Endodermal cell (in vitro differentiated cells): ENCODE data around the gene LTF. TPM values are rescaled to one million over a fixed set of nuclear protein-coding genes. Genes with fewer than 3 reads are reported as not detected.

Experiments
- DNase-seq: peaks from one replicate; pipeline ENCODE4 v3.0.0-alpha.2; 2017
- H3K27ac ChIP-seq: 2 replicates; pipeline ENCODE4 v1.5.1; 2013; ENCODE audit warnings: mild to moderate bottlenecking, low read depth, low read length, moderate library complexity
- H3K27me3 ChIP-seq: 2 replicates; pipeline ENCODE4 v1.6.1; 2013; ENCODE audit warnings: mild to moderate bottlenecking, low read length, moderate library complexity; ENCODE audit not compliant: insufficient read depth, control insufficient read depth, poor library complexity, severe bottlenecking
- H3K36me3 ChIP-seq: 2 replicates; pipeline ENCODE4 v1.7.0; 2013; ENCODE audit warnings: mild to moderate bottlenecking, low read length, moderate library complexity; ENCODE audit not compliant: control insufficient read depth, insufficient read depth
- H3K4me1 ChIP-seq: one replicate; pipeline ENCODE4 v1.7.0; 2013; ENCODE audit warnings: low read length; ENCODE audit not compliant: control insufficient read depth, insufficient read depth
- H3K4me3 ChIP-seq: 2 replicates; pipeline ENCODE4 v1.5.1; 2013; ENCODE audit warnings: mild to moderate bottlenecking, low read length, moderate library complexity
- H3K9ac ChIP-seq: 2 replicates; pipeline ENCODE4 v1.6.1; 2013; ENCODE audit warnings: mild to moderate bottlenecking, low read length, moderate library complexity; ENCODE audit not compliant: poor library complexity, severe bottlenecking; ENCODE audit errors: extremely low read depth
- H3K9me3 ChIP-seq: 2 replicates; pipeline ENCODE4 v1.6.1; 2013; ENCODE audit warnings: mild to moderate bottlenecking, low read length, moderate library complexity; ENCODE audit not compliant: control insufficient read depth
- H3K27ac Mint-ChIP-seq: 2 replicates; pipeline ENCODE4 v1.8.0; 2020; ENCODE audit warnings: mixed read lengths
- H3K27me3 Mint-ChIP-seq: 2 replicates; pipeline ENCODE4 v1.8.0; 2021; ENCODE audit warnings: mild to moderate bottlenecking, mixed read lengths; ENCODE audit not compliant: insufficient read depth
- H3K36me3 Mint-ChIP-seq: 2 replicates; pipeline ENCODE4 v1.8.0; 2020; ENCODE audit warnings: low read depth, mixed read lengths
- H3K4me1 Mint-ChIP-seq: 2 replicates; pipeline ENCODE4 v1.8.0; 2020; ENCODE audit warnings: mixed read lengths
- H3K4me3 Mint-ChIP-seq: 2 replicates; pipeline ENCODE4 v1.8.0; 2020; ENCODE audit warnings: mild to moderate bottlenecking, moderate library complexity, mixed read lengths
- H3K9me3 Mint-ChIP-seq: 2 replicates; pipeline ENCODE4 v1.8.0; 2020; ENCODE audit warnings: mild to moderate bottlenecking, mixed read lengths
- WGBS, 2 experiments: methylation state at CpG; one replicate each; pipeline versions ENCODE4 v1.1.5 to v1.1.7; 2013; ENCODE audit warnings: missing lambda C conversion rate in 2 of 2, mixed read lengths in 1 of 2; ENCODE audit not compliant: insufficient coverage in 1 of 2, insufficient read length in 1 of 2; 5-methylcytosine and 5-hydroxymethylcytosine counted together
- total RNA-seq, 2 donors: library from RNA; stranded (reverse); fragmentation: NEBNext Ultra II Directional in 1 of 2; extraction: Animal tissue kit (Norgen Biotek cat#: 25700) in 1 of 2; gene quantifications; 2 replicates in 1 of 2; 3 replicates in 1 of 2; pipeline ENCODE4 v1.2.1, GENCODE V29; 2021
- TF ChIP-seq, protein P1 (sequence below): fragments of 200-600 bp; sonication (generic); conservative IDR thresholded peaks from 2 replicates; pipeline ENCODE4 v1.5.0; 2021; ENCODE audit warnings: antibody characterized with exemption, mild to moderate bottlenecking

The LTF gene
- total RNA-seq, 2 donors from 2014 or later = 0.24 to 0.31 TPM

DNA sequence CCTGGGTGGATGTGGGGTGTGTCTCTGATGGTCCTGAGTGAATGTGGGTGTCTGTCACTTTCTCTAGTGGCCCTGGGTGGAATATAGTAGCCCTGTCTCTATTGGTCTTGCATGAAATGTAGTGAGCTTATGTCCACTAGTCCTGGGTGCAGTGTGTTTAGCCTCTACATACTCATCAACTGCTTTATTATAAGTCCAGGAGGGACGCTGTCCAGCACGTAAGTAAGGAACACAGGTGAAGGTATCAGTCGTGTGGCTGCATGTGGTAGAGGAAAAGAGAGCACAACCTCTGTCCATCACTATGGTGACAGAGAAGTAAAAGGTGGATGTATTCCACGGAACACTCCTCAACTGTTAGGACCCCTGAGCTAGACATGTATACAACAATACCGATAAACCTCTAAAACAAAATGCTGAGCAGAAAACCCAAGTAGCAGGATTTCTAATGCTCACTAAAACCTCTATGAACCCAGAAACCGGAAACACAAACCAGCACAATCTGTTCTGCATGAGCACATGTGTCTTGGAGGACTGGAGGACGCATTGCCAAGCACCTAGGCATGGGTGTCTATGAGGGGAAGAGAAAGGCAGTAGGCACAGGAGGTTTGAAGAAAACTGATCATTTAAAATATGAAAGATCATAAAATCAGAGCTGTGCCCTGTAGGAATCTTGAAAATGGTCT, 11.0 kb downstream of the LTF start:
- H3K9me3 ChIP-seq = no peaks in the 10 kb centered on the region
- WGBS, 2 experiments = 92 to 98% methylated on average over 5 to 6 of the region's 7 CpGs
- TF ChIP-seq, protein P1, sequence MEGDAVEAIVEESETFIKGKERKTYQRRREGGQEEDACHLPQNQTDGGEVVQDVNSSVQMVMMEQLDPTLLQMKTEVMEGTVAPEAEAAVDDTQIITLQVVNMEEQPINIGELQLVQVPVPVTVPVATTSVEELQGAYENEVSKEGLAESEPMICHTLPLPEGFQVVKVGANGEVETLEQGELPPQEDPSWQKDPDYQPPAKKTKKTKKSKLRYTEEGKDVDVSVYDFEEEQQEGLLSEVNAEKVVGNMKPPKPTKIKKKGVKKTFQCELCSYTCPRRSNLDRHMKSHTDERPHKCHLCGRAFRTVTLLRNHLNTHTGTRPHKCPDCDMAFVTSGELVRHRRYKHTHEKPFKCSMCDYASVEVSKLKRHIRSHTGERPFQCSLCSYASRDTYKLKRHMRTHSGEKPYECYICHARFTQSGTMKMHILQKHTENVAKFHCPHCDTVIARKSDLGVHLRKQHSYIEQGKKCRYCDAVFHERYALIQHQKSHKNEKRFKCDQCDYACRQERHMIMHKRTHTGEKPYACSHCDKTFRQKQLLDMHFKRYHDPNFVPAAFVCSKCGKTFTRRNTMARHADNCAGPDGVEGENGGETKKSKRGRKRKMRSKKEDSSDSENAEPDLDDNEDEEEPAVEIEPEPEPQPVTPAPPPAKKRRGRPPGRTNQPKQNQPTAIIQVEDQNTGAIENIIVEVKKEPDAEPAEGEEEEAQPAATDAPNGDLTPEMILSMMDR = no peak
- no peaks in the 10 kb centered on the region for H3K36me3 ChIP-seq
- Mint-ChIP-seq H3K4me1 (peaks cover 3% of the 10 kb centered on the region), H3K9me3 (no peaks in the 10 kb centered on the region), H3K4me3 (no peak overlapping the region), H3K27ac (no peak overlapping the region), H3K27me3 (no peaks in the 10 kb centered on the region), H3K36me3 (no peaks in the 10 kb centered on the region)
- H3K9ac ChIP-seq = no peak overlapping the region
- no peak overlapping the region for H3K4me3 ChIP-seq
- no peak overlapping the region for H3K27ac ChIP-seq
- H3K4me1 ChIP-seq = peaks cover 7% of the 10 kb centered on the region
- peak; percentile 12 for DNase-seq
- no peaks in the 10 kb centered on the region for H3K27me3 ChIP-seq

DNA sequence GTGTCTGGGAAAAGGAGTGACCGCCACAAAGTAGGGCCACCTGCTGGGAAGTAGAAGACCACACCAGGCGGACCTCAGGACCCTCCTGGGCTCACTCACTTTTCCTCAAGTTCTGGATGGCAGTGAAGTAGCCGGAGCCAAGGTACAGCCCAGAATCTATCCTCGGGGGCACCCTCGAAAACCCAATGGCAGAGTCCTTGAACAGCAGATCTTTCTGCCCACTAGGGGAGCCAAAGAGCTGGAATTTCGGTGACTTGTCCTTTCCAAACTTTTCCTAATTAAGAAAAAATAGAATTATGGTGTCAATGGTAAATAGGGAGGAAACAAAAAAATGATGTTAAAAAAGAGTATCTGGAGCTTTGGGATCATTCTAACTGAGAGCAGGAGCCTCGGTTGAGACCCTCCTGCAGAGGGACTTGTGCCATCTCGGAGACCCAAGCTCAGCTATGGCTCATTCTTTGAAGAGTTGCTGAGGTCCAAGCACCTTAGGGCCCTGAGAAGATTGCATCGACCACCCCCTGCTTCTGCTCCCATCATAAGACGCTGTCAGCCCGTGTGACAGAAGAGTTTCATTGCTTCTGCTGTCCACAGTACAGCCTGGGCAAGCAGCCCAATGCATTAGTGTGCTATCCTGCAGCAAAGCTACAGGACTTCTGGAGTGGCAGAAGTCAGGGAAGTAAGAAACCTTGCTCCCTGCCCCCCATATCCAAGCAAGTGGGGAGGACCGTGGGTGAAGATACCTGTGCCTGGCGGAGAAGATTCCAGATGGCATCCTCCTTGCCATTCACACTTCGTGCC, 14.8 kb downstream of the LTF start:
- H3K4me3 Mint-ChIP-seq = no peak overlapping the region
- no peaks in the 10 kb centered on the region for H3K9me3 Mint-ChIP-seq
- H3K27me3 ChIP-seq = no peaks in the 10 kb centered on the region
- no peaks in the 10 kb centered on the region for H3K36me3 Mint-ChIP-seq
- WGBS, 2 experiments = 78 to 87% methylated on average over 8 to 14 of the region's 14 CpGs
- peak; percentile 74 for DNase-seq
- H3K4me1 ChIP-seq = peaks cover 7% of the 10 kb centered on the region
- no peak overlapping the region for H3K9ac ChIP-seq
- no peaks in the 10 kb centered on the region for H3K36me3 ChIP-seq
- no peak overlapping the region for H3K27ac ChIP-seq
- H3K27me3 Mint-ChIP-seq = no peaks in the 10 kb centered on the region
- H3K4me3 ChIP-seq = no peak overlapping the region
- no peaks in the 10 kb centered on the region for H3K9me3 ChIP-seq
- TF ChIP-seq, protein P1 = peak; percentile 84
- H3K27ac Mint-ChIP-seq = no peak overlapping the region
- H3K4me1 Mint-ChIP-seq = peaks cover 3% of the 10 kb centered on the region

DNA sequence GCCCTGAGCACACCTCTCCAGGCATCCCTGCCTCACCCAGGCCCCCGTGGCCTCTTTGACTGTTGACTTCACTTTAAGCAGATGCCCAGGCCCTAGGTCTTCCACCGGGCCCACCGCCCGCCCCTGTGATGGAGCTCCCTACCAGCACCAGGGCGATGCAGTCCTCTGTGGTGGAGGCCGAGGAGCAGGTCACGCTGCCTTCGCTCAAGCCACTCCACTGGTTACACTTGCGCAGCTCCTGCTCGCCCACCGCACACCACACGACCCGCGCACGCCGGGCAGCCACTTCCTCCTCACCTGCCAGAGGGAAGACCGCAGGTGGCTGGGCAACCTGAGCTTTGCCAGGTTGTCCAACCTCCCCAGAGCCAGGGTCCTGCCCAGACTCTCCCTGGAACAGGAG, 16.0 kb downstream of the LTF start:
- no peaks in the 10 kb centered on the region for H3K27me3 ChIP-seq
- Mint-ChIP-seq H3K4me1 (peaks cover 3% of the 10 kb centered on the region), H3K36me3 (no peaks in the 10 kb centered on the region), H3K27me3 (no peaks in the 10 kb centered on the region), H3K4me3 (no peak overlapping the region), H3K9me3 (no peaks in the 10 kb centered on the region), H3K27ac (no peak overlapping the region)
- no peaks in the 10 kb centered on the region for H3K9me3 ChIP-seq
- 96 to 98% methylated on average over 12 to 17 of the region's 17 CpGs for WGBS, 2 experiments
- no peak overlapping the region for H3K4me3 ChIP-seq
- no peak overlapping the region for H3K27ac ChIP-seq
- H3K9ac ChIP-seq = no peak overlapping the region
- no peaks in the 10 kb centered on the region for H3K36me3 ChIP-seq
- TF ChIP-seq, protein P1 = no peak
- H3K4me1 ChIP-seq = peaks cover 7% of the 10 kb centered on the region
- DNase-seq = no peak
